Dendritic cell treated with granulocyte-macrophage colony-stimulating factor and Interleukin-4, amounts not matched to agents 40 ng/mL and 50 ng/mL, for 4 days (primary cell): ENCODE data around the gene LHFPL6.

Source experiments
- H3K27ac Mint-ChIP-seq: one replicate; pipeline ENCODE4 v1.8.0; 2022; ENCODE audit warnings: mild to moderate bottlenecking, mixed read lengths
- H3K27me3 Mint-ChIP-seq: one replicate; pipeline ENCODE4 v1.8.0; 2022; ENCODE audit warnings: mild to moderate bottlenecking, mixed read lengths
- H3K36me3 Mint-ChIP-seq: one replicate; pipeline ENCODE4 v1.8.0; 2022; ENCODE audit warnings: low read depth, mixed read lengths
- H3K4me1 Mint-ChIP-seq: one replicate; pipeline ENCODE4 v1.8.0; 2022; ENCODE audit warnings: low read depth, mixed read lengths
- H3K4me3 Mint-ChIP-seq: one replicate; pipeline ENCODE4 v1.8.0; 2022; ENCODE audit warnings: mild to moderate bottlenecking, moderate library complexity, mixed read lengths
- H3K9me3 Mint-ChIP-seq: one replicate; pipeline ENCODE4 v1.8.0; 2022; ENCODE audit warnings: mixed read lengths
- intact Hi-C: fragments of 100-400 bp; cut with micrococcal nuclease; formaldehyde crosslinking; loops from one replicate; pipeline ENCODE4 v1.15.0; 2022

The LHFPL6 gene

GRCh38 chr13:39469676-39470075 is 133.3 kb downstream of the LHFPL6 start:
- Mint-ChIP-seq H3K27ac (no peak overlapping the region), H3K36me3 (no peaks in the 10 kb centered on the region), H3K9me3 (peaks cover 9% of the 10 kb centered on the region), H3K27me3 (no peaks in the 10 kb centered on the region), H3K4me1 (no peaks in the 10 kb centered on the region), H3K4me3 (no peak overlapping the region)
- intact Hi-C loops, result no loop called here

DNA sequence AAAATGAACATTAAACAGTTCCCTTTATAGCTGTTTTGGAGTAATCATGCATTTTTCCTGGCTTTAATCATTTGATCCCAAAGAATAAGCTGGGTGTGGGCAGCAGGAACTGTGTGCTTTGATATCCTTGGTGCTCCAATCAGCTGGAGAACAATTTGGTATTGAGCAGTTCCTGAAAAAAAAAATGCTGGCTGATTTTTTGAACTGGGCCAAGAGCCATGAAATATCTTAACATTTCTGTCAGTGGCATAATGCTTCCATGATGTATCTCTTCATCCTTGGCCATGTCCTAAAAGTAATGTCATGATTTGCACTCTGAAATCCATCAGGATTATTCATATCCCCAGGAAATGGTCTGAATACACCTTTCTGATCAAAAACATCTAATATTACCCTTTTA is 134.7 kb downstream of the LHFPL6 start:
- Mint-ChIP-seq H3K4me3 (no peak overlapping the region), H3K27me3 (no peaks in the 10 kb centered on the region), H3K4me1 (no peaks in the 10 kb centered on the region), H3K9me3 (peaks cover 9% of the 10 kb centered on the region), H3K27ac (no peak overlapping the region), H3K36me3 (no peaks in the 10 kb centered on the region)
- intact Hi-C loops, result no loop called here

GRCh38 chr13:39463611-39464010 is 139.4 kb downstream of the LHFPL6 start:
- Mint-ChIP-seq H3K4me1 (no peaks in the 10 kb centered on the region), H3K27ac (no peak overlapping the region), H3K36me3 (no peaks in the 10 kb centered on the region), H3K9me3 (no peaks in the 10 kb centered on the region), H3K4me3 (no peak overlapping the region), H3K27me3 (no peaks in the 10 kb centered on the region)
- intact Hi-C loops, result no loop called here

DNA sequence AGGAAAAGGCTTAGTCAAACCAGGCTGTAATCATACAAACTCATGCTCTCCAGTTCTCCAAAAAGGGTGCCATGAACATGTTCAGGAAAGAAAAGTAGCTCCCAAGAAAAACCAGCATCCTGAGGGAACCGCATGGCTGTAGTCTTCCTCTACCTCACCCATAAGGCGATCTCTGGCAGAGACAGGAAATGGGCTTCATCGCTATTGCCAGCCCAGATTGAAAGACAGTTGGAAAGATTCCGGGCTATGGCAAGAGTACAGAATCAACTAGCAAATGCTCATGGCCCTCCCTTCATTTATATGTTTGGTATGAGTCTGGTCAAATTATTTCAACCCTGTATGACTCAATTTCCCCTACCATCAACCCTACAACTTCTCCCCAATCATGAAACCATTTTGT is 140.1 kb downstream of the LHFPL6 start:
- no peaks in the 10 kb centered on the region for H3K27me3 Mint-ChIP-seq
- intact Hi-C loops, result no loop called here
- H3K4me3 Mint-ChIP-seq, result no peak overlapping the region

DNA sequence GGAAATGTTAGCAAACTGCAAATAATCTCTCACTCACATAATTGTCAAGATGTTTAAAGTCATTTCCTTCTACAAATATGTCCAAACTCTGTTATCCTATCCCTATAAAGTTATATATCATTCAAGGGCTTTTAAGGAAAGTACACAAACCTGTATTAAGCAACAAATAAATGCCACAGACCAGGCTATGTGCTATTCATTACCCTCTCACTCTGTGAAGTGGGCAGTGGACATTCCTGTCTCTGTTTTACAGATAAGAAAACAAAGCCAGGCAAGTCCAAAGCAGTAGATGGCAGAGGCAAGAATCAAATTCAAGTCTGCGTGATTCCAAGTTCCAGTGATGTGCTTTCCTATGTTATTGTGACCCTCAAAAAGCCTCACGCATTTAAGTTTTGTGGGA is 140.6 kb downstream of the LHFPL6 start:
- H3K36me3 Mint-ChIP-seq, result no peaks in the 10 kb centered on the region
- peaks cover 2% of the 10 kb centered on the region for H3K9me3 Mint-ChIP-seq
- H3K4me1 Mint-ChIP-seq, result no peaks in the 10 kb centered on the region
- intact Hi-C loops, result no loop called here
- no peaks in the 10 kb centered on the region for H3K27me3 Mint-ChIP-seq
- no peak overlapping the region for H3K4me3 Mint-ChIP-seq
- no peak overlapping the region for H3K27ac Mint-ChIP-seq

More for the DNA sequence above, 140.1 kb downstream of the LHFPL6 start:
- Mint-ChIP-seq H3K36me3 (no peaks in the 10 kb centered on the region), H3K4me1 (no peaks in the 10 kb centered on the region), H3K27ac (no peak overlapping the region), H3K9me3 (no peaks in the 10 kb centered on the region)

- Mint-ChIP-seq H3K27me3 (no peaks in the 10 kb centered on the region), H3K36me3 (no peaks in the 10 kb centered on the region), H3K9me3 (peaks cover 8% of the 10 kb centered on the region), H3K27ac (no peak overlapping the region), H3K4me3 (no peak overlapping the region), H3K4me1 (no peaks in the 10 kb centered on the region)
- intact Hi-C loops, result no loop called here
Measured at GRCh38 chr13:39461685-39462266, 141.2 kb downstream of the LHFPL6 start.

GRCh38 chr13:39457274-39457673 is 145.7 kb downstream of the LHFPL6 start:
- Mint-ChIP-seq H3K9me3 (peaks cover 8% of the 10 kb centered on the region), H3K4me1 (peaks cover 7% of the 10 kb centered on the region)

DNA sequence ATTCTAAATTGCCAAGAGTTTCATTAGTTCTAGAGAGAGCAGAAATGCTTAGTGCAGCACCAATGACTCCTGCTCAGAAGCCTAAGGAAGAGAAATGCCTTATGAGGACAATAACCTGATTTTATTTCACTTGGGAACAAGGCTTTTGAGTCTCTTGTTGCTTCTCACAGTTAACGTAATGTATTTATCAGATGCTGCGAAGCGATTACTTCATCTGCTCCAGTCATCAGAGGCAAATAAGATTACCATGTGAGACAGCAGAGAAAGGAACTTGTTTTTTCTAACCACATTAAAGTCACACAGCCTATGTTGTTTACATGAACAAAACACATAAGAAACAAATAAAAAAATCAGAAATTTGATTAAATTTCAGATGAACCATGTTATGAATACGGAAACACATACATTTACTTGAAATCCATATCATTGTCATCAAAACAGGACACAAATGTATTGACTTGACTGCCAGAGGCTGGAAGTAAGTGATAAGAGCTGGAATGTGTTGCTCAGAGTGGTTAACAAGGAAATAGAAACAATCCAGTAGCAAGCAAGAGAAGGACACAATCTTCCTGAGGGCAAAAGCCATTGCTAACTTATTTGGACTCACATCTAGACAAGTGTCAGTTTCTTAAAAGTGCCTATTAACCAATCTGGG is 147.3 kb downstream of the LHFPL6 start:
- peaks cover 8% of the 10 kb centered on the region for H3K9me3 Mint-ChIP-seq
- no peak overlapping the region for H3K27ac Mint-ChIP-seq
- H3K27me3 Mint-ChIP-seq, result no peaks in the 10 kb centered on the region
- H3K4me1 Mint-ChIP-seq, result peaks cover 12% of the 10 kb centered on the region
- no peak overlapping the region for H3K4me3 Mint-ChIP-seq
- intact Hi-C loops, result no loop called here
- H3K36me3 Mint-ChIP-seq, result no peaks in the 10 kb centered on the region

More at GRCh38 chr13:39457274-39457673, 145.7 kb downstream of the LHFPL6 start:
- Mint-ChIP-seq H3K4me3 (no peak overlapping the region), H3K27ac (no peak overlapping the region), H3K36me3 (no peaks in the 10 kb centered on the region), H3K27me3 (no peaks in the 10 kb centered on the region)
- intact Hi-C loops, result no loop called here

DNA sequence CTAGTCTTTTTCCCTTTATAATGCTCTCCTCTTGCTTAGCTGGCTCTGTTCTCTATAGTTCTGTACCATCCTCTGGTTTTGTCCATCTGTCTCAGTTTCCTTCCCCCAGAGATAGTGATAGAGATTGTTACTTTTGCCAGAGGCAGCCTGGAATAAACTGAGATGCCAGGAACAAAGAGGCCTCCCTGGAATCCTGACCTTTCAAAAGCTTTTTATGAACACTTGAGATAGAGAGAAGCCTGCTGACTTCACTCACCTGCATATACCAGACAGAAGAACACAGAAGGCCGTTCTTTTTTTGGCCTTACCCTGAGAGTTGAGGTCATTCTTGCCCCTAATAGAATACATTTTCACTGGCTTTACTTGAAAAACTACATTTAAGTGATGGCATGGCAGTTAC is 150.2 kb downstream of the LHFPL6 start:
- Mint-ChIP-seq H3K27ac (peak overlapping the region; percentile 84), H3K27me3 (no peaks in the 10 kb centered on the region), H3K36me3 (no peaks in the 10 kb centered on the region), H3K9me3 (peaks cover 8% of the 10 kb centered on the region), H3K4me3 (no peak overlapping the region), H3K4me1 (peaks cover 12% of the 10 kb centered on the region)
- intact Hi-C loops, result no loop called here

DNA sequence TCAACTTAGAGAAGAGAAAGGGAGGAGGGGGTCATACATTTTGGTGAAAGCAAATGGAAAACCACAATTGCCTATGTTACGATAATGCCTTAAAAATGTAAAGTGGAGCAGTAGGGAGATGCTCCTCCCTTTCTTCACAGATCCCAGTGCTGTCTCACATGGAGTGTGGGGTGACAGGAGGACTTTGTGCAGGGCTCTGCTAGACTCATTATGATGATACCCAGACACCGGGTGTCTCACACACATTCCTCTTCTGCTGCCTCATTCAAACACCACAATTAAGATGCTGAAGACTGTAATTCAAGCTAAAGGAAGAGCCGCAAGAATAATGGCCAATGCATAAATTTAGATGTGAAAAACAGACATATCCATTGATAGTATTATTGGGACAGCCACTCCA is 150.6 kb downstream of the LHFPL6 start:
- intact Hi-C loops, result no loop called here
- peak overlapping the region; percentile 51 for H3K4me3 Mint-ChIP-seq
- H3K4me1 Mint-ChIP-seq, result peaks cover 12% of the 10 kb centered on the region
- peaks cover 6% of the 10 kb centered on the region for H3K9me3 Mint-ChIP-seq
- H3K27me3 Mint-ChIP-seq, result no peaks in the 10 kb centered on the region
- H3K27ac Mint-ChIP-seq, result peak overlapping the region; percentile 84
- H3K36me3 Mint-ChIP-seq, result no peaks in the 10 kb centered on the region

- Mint-ChIP-seq H3K36me3 (no peaks in the 10 kb centered on the region), H3K27ac (peak overlapping the region; percentile 84), H3K4me1 (peaks cover 12% of the 10 kb centered on the region), H3K4me3 (peak overlapping the region; percentile 51), H3K27me3 (no peaks in the 10 kb centered on the region), H3K9me3 (peaks cover under 1% of the 10 kb centered on the region)
- intact Hi-C loops, result no loop called here
Measured at GRCh38 chr13:39451860-39452301, 151.1 kb downstream of the LHFPL6 start.

- H3K4me3 Mint-ChIP-seq, result no peak overlapping the region
- peaks cover 12% of the 10 kb centered on the region for H3K4me1 Mint-ChIP-seq
- no peaks in the 10 kb centered on the region for H3K36me3 Mint-ChIP-seq
- intact Hi-C loops, result no loop called here
- no peaks in the 10 kb centered on the region for H3K27me3 Mint-ChIP-seq
- H3K9me3 Mint-ChIP-seq, result no peaks in the 10 kb centered on the region
- no peak overlapping the region for H3K27ac Mint-ChIP-seq
Measured at GRCh38 chr13:39451301-39451700, 151.7 kb downstream of the LHFPL6 start.

GRCh38 chr13:39450176-39450575 is 152.8 kb downstream of the LHFPL6 start:
- Mint-ChIP-seq H3K27me3 (no peaks in the 10 kb centered on the region), H3K27ac (no peak overlapping the region), H3K9me3 (no peaks in the 10 kb centered on the region), H3K4me3 (no peak overlapping the region), H3K36me3 (no peaks in the 10 kb centered on the region), H3K4me1 (peaks cover 12% of the 10 kb centered on the region)
- intact Hi-C loops, result no loop called here

- Mint-ChIP-seq H3K27me3 (no peaks in the 10 kb centered on the region), H3K9me3 (no peaks in the 10 kb centered on the region), H3K4me3 (no peak overlapping the region), H3K4me1 (peaks cover 12% of the 10 kb centered on the region), H3K27ac (no peak overlapping the region), H3K36me3 (no peaks in the 10 kb centered on the region)
- intact Hi-C loops, result no loop called here
Measured at GRCh38 chr13:39448834-39449233, 154.2 kb downstream of the LHFPL6 start.

- no peaks in the 10 kb centered on the region for H3K36me3 Mint-ChIP-seq
- H3K4me1 Mint-ChIP-seq, result peaks cover 1% of the 10 kb centered on the region
- no peaks in the 10 kb centered on the region for H3K27me3 Mint-ChIP-seq
- intact Hi-C loops, result no loop called here
- no peaks in the 10 kb centered on the region for H3K9me3 Mint-ChIP-seq
- no peak overlapping the region for H3K27ac Mint-ChIP-seq
- no peak overlapping the region for H3K4me3 Mint-ChIP-seq
Measured at GRCh38 chr13:39446865-39447264, 156.1 kb downstream of the LHFPL6 start.
